AG04449 (cell line): ENCODE data around the gene SERPIND1.

ENCODE experiments used
- CTCF ChIA-PET: fragments of 350-600 bp; formaldehyde crosslinking; extraction: SDS; loops from one replicate; lab custom pipeline; 2021; ENCODE audit warnings: antibody characterized with exemption; lab: Yijun Ruan, JAX
- POLR2A ChIA-PET: fragments of 400-600, 350-600 bp; formaldehyde crosslinking; extraction: SDS; loops from one replicate; lab custom pipeline; 2020; ENCODE audit warnings: antibody characterized with exemption, inconsistent platforms; lab: Yijun Ruan, JAX
- DNase-seq: peaks from one replicate; pipeline ENCODE4 v3.0.0-alpha.2; 2010; ENCODE audit warnings: low read depth, low spot score
- H3K4me3 ChIP-seq: 2 replicates; pipeline ENCODE4 v1.5.1; 2011; ENCODE audit warnings: low read depth, mild to moderate bottlenecking, control low read depth, low read length
- CTCF ChIP-seq: IDR thresholded peaks from one replicate; pipeline ENCODE4 v1.5.1; 2011; ENCODE audit warnings: mild to moderate bottlenecking, moderate library complexity, low read length, control low read depth, inconsistent platforms; ENCODE audit not compliant: insufficient read depth; ENCODE audit errors: missing control alignments

Gene SERPIND1

GRCh38 chr22:20834206-20834605 lies 60.3 kb downstream of the SERPIND1 start:
- H3K4me3 ChIP-seq: no peak overlapping the region
- POLR2A ChIA-PET: no interaction called here
- DNase-seq: no peak
- no peak for TF ChIP-seq CTCF
- CTCF ChIA-PET: interaction anchor here (1.3 to 1.6 kb wide), 2 partner anchors 10 to 50 kb away, joined by 5 to 6 read pairs; no protein-coding TSS in a partner anchor

GRCh38 chr22:20834725-20835124 lies 60.8 kb downstream of the SERPIND1 start:
- no peak for TF ChIP-seq CTCF
- ChIA-PET CTCF (interaction anchor here (1.3 to 1.6 kb wide), 2 partner anchors 11 to 51 kb away, joined by 5 to 6 read pairs; no protein-coding TSS in a partner anchor), POLR2A (no interaction called here)
- no peak overlapping the region for H3K4me3 ChIP-seq
- no peak for DNase-seq
